GM12872 (cell line): Measurements from ENCODE around the gene DPAGT1.
A peak's percentile ranks its signal among the peaks of the same experiment; 100 is the strongest.

Experiments
- CTCF ChIP-seq: IDR thresholded peaks from 3 replicates; pipeline ENCODE4 v1.5.1; 2011; ENCODE audit warnings: low read depth, mild to moderate bottlenecking, low read length, moderate library complexity; ENCODE audit not compliant: insufficient read depth

The DPAGT1 gene

GRCh38 chr11:119144825-119145486, 43.3 kb upstream of the DPAGT1 start:
- peak; percentile 71 for TF ChIP-seq CTCF

- peak; percentile 78 for TF ChIP-seq CTCF
Measured at GRCh38 chr11:119134389-119134978, 32.8 kb upstream of the DPAGT1 start.

GRCh38 chr11:119130662-119131061, 29.0 kb upstream of the DPAGT1 start:
- no peak for TF ChIP-seq CTCF

- TF ChIP-seq CTCF: no peak
Measured at GRCh38 chr11:119126675-119127268, 25.1 kb upstream of the DPAGT1 start.

GRCh38 chr11:119125821-119126220, 24.2 kb upstream of the DPAGT1 start:
- TF ChIP-seq CTCF: no peak

GRCh38 chr11:119121811-119122124, 20.1 kb upstream of the DPAGT1 start:
- no peak for TF ChIP-seq CTCF

GRCh38 chr11:119121008-119121810, 19.6 kb upstream of the DPAGT1 start, which contains the start of gene HINFP:
TSS of gene HINFP (plus strand) at chr11:119121580. CDS start at chr11:119126945, 5,365 bp downstream.
- TF ChIP-seq CTCF: no peak
